Right ventricle myocardium superior (tissue), 1 donor: Measurements from ENCODE around the gene PTPN13. TPM values are rescaled to one million over a fixed set of nuclear protein-coding genes. Genes with fewer than 3 reads are reported as not detected.

Experiments
- ATAC-seq: fragments of 200-7000 bp; cut with Tn5 transposase; one replicate; pipeline ENCODE4 v1.9.1; 2020; ENCODE audit warnings: mild to moderate bottlenecking; ENCODE audit not compliant: poor library complexity
- DNase-seq: peaks from one replicate; pipeline ENCODE4 v3.0.0-alpha.2; 2020
- intact Hi-C: fragments of 100-400 bp; cut with DNase I; formaldehyde crosslinking; loops from one replicate; pipeline ENCODE4 v1.11.2; 2022
- long read RNA-seq: library from polyadenylated mRNA; unstranded; transcript quantifications from one replicate; pipeline ENCODE4 v2.0.0, GENCODE V29; 2021
- total RNA-seq: library from RNA; stranded (reverse); fragmentation: NEBNext Ultra II Directional; extraction: Animal tissue kit (Norgen Biotek cat#: 25700); gene quantifications from one replicate; pipeline ENCODE4 v1.2.1, GENCODE V29; 2021
- donor health status: DM: no; HTN: yes; CAD: no; lungs with severe emphysema.

PTPN13 gene
- 3.1 TPM for total RNA-seq
- long read RNA-seq, partial matches to known transcripts: 1 of 1 reads
- long read RNA-seq, other reads (novel, unspliced or antisense): 0 of 1 reads

- intact Hi-C loops: no loop called here
- ATAC-seq (peak; percentile 98), DNase-seq (peak; percentile 96)
Observed at GRCh38 chr4:86593688-86594558, at the start of gene PTPN13. Gene PTPN13 (plus strand): TSS chr4:86594315. CDS start chr4:86635257, 40,942 bp downstream.

- no peak for ATAC-seq
- intact Hi-C loops: no loop called here
- no peak for DNase-seq
Observed at GRCh38 chr4:86547140-86547539, 47.0 kb upstream of the PTPN13 start.

GRCh38 chr4:86549163-86549788 is 44.8 kb upstream of the PTPN13 start:
- intact Hi-C loops: no loop called here
- no peak for DNase-seq

GRCh38 chr4:86551387-86551786 is 42.7 kb upstream of the PTPN13 start:
- intact Hi-C loops: no loop called here
- ATAC-seq (no peak), DNase-seq (no peak)

More at GRCh38 chr4:86549163-86549788, 44.8 kb upstream of the PTPN13 start:
- no peak for ATAC-seq

GRCh38 chr4:86554646-86555045 is 39.5 kb upstream of the PTPN13 start:
- ATAC-seq: no peak
- DNase-seq: no peak
- intact Hi-C loops: no loop called here

- no peak for ATAC-seq
- intact Hi-C loops: no loop called here
- no peak for DNase-seq
Observed at GRCh38 chr4:86556791-86557415, 37.2 kb upstream of the PTPN13 start.

GRCh38 chr4:86557526-86557925 is 36.6 kb upstream of the PTPN13 start:
- ATAC-seq (no peak), DNase-seq (no peak)
- intact Hi-C loops: no loop called here

GRCh38 chr4:86558258-86558657 is 35.9 kb upstream of the PTPN13 start:
- intact Hi-C loops: no loop called here
- ATAC-seq (no peak), DNase-seq (no peak)

GRCh38 chr4:86558797-86559196 is 35.3 kb upstream of the PTPN13 start:
- ATAC-seq: no peak
- intact Hi-C loops: no loop called here
- no peak for DNase-seq

- intact Hi-C loops: no loop called here
- DNase-seq: no peak
- no peak for ATAC-seq
Observed at GRCh38 chr4:86560447-86560846, 33.7 kb upstream of the PTPN13 start.

GRCh38 chr4:86561256-86561655 is 32.9 kb upstream of the PTPN13 start:
- intact Hi-C loops: no loop called here
- ATAC-seq (no peak), DNase-seq (no peak)

GRCh38 chr4:86563416-86563815 is 30.7 kb upstream of the PTPN13 start:
- intact Hi-C loops: no loop called here
- ATAC-seq: no peak
- no peak for DNase-seq

- DNase-seq: no peak
- no peak for ATAC-seq
- intact Hi-C loops: no loop called here
Observed at GRCh38 chr4:86564795-86565194, 29.3 kb upstream of the PTPN13 start.

GRCh38 chr4:86565651-86566050 is 28.5 kb upstream of the PTPN13 start:
- ATAC-seq: no peak
- DNase-seq: no peak
- intact Hi-C loops: no loop called here

- ATAC-seq (no peak), DNase-seq (no peak)
- intact Hi-C loops: no loop called here
Observed at GRCh38 chr4:86569103-86569870, 24.8 kb upstream of the PTPN13 start.

GRCh38 chr4:86579941-86580340 is 14.2 kb upstream of the PTPN13 start:
- intact Hi-C loops: no loop called here
- DNase-seq (no peak), ATAC-seq (no peak)

GRCh38 chr4:86582410-86582809 is 11.7 kb upstream of the PTPN13 start:
- intact Hi-C loops: no loop called here
- DNase-seq (no peak), ATAC-seq (no peak)

GRCh38 chr4:86586160-86586572 is 7.9 kb upstream of the PTPN13 start:
- intact Hi-C loops: no loop called here
- DNase-seq (no peak), ATAC-seq (peak; percentile 70)
